BJ (cell line): ENCODE results near the gene RO60. TPM values are rescaled to one million over a fixed set of nuclear protein-coding genes. Genes with fewer than 3 reads are reported as not detected.
"Not testable (repeated sequence)": the region's sequence is repeated elsewhere in the genome, so short reads cannot be mapped to it uniquely, and the experiment has no call there.

Experiments used
- CTCF ChIA-PET: fragments of 350-600 bp; formaldehyde crosslinking; extraction: SDS; loops from one replicate; lab custom pipeline; 2021; ENCODE audit warnings: antibody characterized with exemption, inconsistent platforms; lab: Yijun Ruan, JAX
- POLR2A ChIA-PET: fragments of 300-600 bp; sonication (Branson Sonifier 250); formaldehyde crosslinking; extraction: SDS; loops from one replicate; lab custom pipeline; 2021; ENCODE audit warnings: antibody characterized with exemption; lab: Charles Lee
- DNase-seq: peaks from one replicate; pipeline ENCODE4 v3.0.0-alpha.2; 2011; ENCODE audit warnings: low read depth
- H3K27me3 ChIP-seq: 2 replicates; pipeline ENCODE4 v1.6.0; 2011; ENCODE audit warnings: low read length; ENCODE audit not compliant: control insufficient read depth, insufficient read depth
- H3K36me3 ChIP-seq: 2 replicates; pipeline ENCODE4 v1.5.1; 2011; ENCODE audit warnings: low read length; ENCODE audit not compliant: control insufficient read depth, insufficient read depth
- H3K4me3 ChIP-seq: 2 replicates; pipeline ENCODE4 v1.5.1; 2011; ENCODE audit warnings: low read depth, mild to moderate bottlenecking, control low read depth, low read length
- polyA plus RNA-seq: library from polyadenylated mRNA; depleted of rRNA; stranded (reverse); fragments of >200 nt; gene quantifications from 2 replicates; pipeline ENCODE4 v1.2.3, GENCODE V29; 2011
- TF ChIP-seq, protein P1 (sequence below): IDR thresholded peaks from 2 replicates; pipeline ENCODE4 v1.5.1; 2011; ENCODE audit warnings: low read depth, mild to moderate bottlenecking, control low read depth, inconsistent platforms, low read length, moderate library complexity; ENCODE audit not compliant: insufficient read depth

The RO60 gene
- polyA plus RNA-seq, 1 experiment: 21.0 TPM

DNA sequence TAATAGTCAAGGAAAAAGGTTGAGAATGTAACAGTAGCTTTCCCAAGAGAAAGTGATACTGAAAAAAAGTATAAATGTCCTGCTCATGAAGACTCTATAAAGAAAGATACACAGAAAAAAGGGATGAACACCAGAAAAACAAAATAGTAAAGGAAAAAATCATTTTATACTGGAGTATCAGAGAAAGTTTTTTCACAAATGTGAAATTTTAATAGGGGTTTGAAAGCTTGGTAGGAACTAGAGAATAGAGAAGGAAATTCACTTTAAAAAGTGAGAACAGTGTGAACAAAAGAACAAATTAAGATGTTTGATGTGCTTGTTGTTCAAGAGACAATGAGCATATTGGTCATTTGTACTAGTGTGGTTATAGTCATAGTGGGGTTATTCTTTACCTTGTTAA, 25.8 kb upstream of the RO60 start:
- no peaks in the 10 kb centered on the region for H3K27me3 ChIP-seq
- no peaks in the 10 kb centered on the region for H3K36me3 ChIP-seq
- POLR2A ChIA-PET: no interaction called here
- CTCF ChIA-PET: no interaction called here
- no peak for DNase-seq
- TF ChIP-seq, protein P1, sequence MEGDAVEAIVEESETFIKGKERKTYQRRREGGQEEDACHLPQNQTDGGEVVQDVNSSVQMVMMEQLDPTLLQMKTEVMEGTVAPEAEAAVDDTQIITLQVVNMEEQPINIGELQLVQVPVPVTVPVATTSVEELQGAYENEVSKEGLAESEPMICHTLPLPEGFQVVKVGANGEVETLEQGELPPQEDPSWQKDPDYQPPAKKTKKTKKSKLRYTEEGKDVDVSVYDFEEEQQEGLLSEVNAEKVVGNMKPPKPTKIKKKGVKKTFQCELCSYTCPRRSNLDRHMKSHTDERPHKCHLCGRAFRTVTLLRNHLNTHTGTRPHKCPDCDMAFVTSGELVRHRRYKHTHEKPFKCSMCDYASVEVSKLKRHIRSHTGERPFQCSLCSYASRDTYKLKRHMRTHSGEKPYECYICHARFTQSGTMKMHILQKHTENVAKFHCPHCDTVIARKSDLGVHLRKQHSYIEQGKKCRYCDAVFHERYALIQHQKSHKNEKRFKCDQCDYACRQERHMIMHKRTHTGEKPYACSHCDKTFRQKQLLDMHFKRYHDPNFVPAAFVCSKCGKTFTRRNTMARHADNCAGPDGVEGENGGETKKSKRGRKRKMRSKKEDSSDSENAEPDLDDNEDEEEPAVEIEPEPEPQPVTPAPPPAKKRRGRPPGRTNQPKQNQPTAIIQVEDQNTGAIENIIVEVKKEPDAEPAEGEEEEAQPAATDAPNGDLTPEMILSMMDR: no peak
- no peak overlapping the region for H3K4me3 ChIP-seq

DNA sequence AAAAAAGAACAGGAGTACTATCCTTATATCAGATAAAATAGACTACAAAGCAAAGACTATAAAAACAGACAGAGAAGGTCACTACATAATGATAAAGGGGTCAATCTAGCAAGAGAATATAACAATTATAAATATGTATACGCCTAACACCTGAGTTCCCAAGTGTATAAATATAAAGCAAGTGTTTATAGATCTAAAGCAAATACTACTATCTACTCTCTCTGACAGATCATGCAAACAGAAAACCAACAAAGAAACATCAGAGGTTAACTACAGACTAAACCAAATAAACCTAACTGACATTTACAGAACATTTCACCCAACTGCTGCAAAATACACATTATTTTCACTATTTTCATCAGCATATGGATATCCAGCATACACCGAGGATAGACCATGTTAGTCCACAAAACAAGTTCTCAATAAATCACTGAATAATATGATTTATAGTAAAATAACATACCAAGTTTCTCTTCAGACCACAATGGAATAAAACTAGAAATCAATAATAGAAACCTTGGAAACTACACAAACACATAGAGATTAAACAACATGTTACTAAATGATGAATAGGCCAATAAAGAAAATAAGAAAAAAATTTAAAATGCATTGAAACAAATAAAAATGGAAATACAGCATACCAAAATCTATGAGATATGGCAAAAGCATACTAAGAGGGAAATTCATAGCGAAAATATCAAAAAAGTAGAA, 22.9 kb upstream of the RO60 start:
- no peak for DNase-seq
- Histone ChIP-seq H3K4me3 (no peak overlapping the region), H3K36me3 (no peaks in the 10 kb centered on the region), H3K27me3 (no peaks in the 10 kb centered on the region)
- ChIA-PET POLR2A (no interaction called here), CTCF (no interaction called here)
- TF ChIP-seq, protein P1: no peak

DNA sequence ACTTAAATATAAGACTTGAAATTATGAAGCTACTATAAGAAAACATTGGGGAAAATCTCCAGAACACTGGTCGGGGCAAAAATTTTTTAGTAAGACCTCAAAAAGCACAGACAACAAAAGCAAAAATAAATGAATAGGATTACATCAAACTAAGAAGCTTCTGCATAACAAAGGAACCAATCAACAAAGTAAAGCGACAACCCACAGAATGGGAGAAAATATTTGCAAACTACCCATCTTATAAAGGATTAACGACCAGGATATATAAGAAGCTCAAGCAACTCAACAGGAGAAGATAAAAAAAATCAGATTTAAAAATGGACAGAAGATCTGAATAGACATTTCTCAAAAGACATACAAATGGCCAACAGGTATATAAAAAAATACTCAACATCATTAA, 19.4 kb upstream of the RO60 start:
- POLR2A ChIA-PET: interaction anchor here (0.6 kb wide), 1 partner anchor 66 kb away, joined by 9 read pairs; no protein-coding TSS in a partner anchor
- Histone ChIP-seq H3K4me3 (no peak overlapping the region), H3K36me3 (0 out of 2 replicates have a peak, but pooled peaks cover 1% of the 10 kb centered on the region), H3K27me3 (no peaks in the 10 kb centered on the region)
- CTCF ChIA-PET: interaction anchor here (0.9 kb wide), 1 partner anchor 571 kb away, joined by 3 read pairs; no protein-coding TSS in a partner anchor
- TF ChIP-seq, protein P1: no peak
- no peak for DNase-seq

DNA sequence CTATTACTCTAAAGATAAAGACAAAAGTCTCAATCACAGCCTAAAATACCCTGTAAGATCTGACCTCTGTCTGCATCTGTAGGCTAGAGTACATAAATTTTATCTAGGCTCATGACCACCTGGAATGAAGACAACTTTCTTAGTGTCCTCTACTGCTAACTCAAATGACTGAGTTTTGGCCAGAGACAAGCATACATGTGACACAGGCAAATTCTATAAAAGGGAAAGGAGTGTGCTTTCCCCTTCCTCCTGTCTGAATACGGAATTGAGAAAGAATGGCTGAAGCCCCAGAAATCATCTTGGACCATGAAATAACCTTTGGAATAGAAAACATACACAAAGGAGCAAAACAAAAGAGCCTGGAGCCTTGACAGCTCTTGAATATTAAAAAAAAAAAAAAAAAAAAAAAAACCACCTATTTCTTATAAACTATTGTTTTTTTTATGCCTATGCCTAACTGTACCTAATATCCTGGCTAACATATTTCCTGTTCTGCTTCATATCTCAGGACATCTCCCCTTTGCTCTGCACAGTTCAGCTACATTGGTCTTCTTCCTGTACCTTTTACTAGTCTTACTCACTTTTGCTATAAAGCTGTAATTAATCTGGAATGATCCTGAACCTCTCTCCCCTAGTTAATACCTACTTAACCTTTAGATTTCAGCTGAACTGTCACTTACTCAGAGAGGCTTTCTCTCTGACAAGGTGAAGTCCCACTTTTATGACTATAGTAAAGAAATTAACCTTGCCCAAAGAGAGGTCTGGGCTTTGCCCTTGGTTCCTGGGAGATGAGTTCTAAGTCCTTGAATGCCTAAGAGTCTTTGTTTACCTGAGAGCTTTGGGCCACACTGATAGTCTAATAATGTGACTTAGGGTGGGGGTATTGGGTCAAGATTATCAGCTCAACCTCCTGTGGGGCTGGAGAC, 16.4 kb upstream of the RO60 start:
- CTCF ChIA-PET: interaction anchor here (0.9 kb wide), 1 partner anchor 13 kb away, joined by 3 read pairs; no protein-coding TSS in a partner anchor
- Histone ChIP-seq H3K4me3 (no peak overlapping the region), H3K36me3 (peaks cover 3% of the 10 kb centered on the region; the same call in 1 of the 2 replicates), H3K27me3 (no peaks in the 10 kb centered on the region)
- POLR2A ChIA-PET: no interaction called here
- TF ChIP-seq, protein P1: no peak
- no peak for DNase-seq

DNA sequence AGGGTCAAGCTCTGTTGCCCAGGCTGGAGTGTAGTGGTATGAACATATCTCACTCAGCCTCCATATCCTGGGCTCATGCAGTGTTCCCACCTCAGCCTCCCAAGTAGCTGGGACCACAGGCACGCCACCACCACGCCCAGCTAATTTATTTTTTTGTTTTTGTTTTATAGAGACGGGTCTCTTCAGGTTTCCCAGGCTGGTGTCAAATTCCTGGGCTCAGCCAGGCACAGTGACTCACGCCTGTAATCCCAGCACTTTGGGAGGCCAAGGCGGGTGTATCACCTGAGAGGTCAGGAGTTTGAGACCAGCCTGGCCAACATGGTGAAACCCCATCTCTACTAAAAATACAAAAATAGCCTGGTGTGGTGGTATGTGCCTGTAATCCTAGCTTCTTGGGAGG, 10.5 kb upstream of the RO60 start:
- CTCF ChIA-PET: not testable (repeated sequence)

More for the DNA sequence above, 10.5 kb upstream of the RO60 start:
- DNase-seq, H3K27me3 ChIP-seq, H3K36me3 ChIP-seq, H3K4me3 ChIP-seq, POLR2A ChIA-PET: not testable (repeated sequence)
